Activated CD4-positive, alpha-beta T cell treated with anti-CD3 and anti-CD28 coated beads, Interleukin-2, amount 50 U/mL, for 4 hours (primary cell): Measurements from ENCODE around the gene ANLN.
"Not testable (repeated sequence)": the region's sequence is repeated elsewhere in the genome, so short reads cannot be mapped to it uniquely, and the experiment has no call there.

ENCODE experiments used
- DNase-seq, 2 experiments: peaks; one replicate each; pipeline ENCODE4 v3.0.0-alpha.2; 2020

ANLN gene

GRCh38 chr7:36379831-36380504 lies 9.7 kb upstream of the ANLN start:
- no peak for DNase-seq

DNA sequence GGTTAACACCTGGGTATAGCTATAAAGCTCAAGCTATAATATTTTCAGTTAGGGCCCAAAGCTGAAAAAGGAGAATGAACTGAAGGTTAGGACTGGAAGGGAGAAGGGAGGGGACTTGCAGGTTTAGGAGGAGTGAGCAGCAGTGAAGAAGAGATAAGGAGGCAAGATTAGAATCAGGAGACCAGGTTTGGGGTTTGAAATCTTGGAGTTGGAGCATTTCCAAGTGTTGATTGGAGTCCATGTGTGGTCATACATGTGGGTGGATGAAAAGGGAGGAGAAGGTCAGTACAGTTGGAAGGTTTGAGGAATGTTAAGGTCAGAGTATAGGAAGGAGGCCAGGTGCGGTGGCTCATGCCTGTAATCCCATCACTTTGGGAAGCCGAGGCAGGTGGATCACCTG lies 8.6 kb upstream of the ANLN start:
- DNase-seq, result no peak

- DNase-seq, result not testable (repeated sequence)
These were observed 6.4 kb upstream of the ANLN start for GRCh38 chr7:36383284-36383683.

DNA sequence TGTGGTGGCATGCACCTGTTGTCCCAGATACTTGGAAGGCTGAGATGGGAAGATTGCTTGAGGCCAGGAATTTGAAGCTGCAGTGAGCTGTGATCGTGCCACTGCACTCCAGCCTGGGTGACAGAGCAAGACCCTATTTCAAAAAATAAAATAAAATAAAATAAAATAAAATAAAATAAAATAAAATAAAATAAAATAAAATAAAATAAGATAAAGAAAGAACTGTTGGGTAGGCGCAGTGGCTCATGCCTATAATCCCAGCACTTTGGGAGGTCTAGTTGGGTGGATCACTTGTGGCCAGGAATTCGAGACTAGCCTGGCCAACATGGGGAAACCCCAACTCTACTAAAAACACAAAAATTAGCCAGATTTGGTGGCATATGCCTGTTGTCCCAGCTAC lies 4.0 kb upstream of the ANLN start:
- DNase-seq, result not testable (repeated sequence)

DNA sequence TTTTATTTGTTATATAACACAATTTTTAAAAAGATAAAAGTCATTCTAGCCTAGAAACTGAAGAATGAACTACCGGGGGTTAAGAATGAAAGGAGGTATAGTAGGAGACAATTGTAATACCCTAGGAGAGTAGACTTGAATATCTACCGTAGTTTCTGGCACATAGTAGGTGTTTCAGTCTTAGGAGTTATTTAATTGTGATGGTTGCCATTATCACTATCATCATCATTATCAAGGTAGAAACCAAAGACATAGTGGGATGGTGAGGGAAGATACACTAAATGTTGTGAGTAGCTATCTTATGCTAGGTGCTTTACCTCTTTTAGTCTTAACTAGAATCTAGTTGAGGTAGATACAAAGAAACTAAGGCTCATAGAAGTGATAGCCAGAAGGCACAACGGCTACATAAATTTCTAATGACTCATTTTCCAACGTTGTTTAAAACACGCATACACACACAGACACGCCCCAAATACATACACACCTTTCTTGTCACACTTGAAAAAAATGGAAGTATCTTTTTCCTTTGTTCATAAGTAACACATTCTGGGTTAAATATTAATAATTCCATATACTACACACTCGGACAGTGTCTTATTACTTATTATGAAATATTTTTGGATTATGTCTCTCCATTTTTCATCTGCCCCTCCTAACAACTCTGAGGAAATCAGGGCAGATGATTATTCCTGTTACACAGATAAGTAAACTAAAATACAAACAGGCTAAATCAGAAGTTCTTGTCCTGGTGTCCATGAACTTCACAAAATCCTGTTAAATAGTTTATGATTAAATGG lies 2.0 kb upstream of the ANLN start:
- DNase-seq, result no peak

- no peak for DNase-seq
These were observed 1.2 kb upstream of the ANLN start for GRCh38 chr7:36388423-36388822.

DNA sequence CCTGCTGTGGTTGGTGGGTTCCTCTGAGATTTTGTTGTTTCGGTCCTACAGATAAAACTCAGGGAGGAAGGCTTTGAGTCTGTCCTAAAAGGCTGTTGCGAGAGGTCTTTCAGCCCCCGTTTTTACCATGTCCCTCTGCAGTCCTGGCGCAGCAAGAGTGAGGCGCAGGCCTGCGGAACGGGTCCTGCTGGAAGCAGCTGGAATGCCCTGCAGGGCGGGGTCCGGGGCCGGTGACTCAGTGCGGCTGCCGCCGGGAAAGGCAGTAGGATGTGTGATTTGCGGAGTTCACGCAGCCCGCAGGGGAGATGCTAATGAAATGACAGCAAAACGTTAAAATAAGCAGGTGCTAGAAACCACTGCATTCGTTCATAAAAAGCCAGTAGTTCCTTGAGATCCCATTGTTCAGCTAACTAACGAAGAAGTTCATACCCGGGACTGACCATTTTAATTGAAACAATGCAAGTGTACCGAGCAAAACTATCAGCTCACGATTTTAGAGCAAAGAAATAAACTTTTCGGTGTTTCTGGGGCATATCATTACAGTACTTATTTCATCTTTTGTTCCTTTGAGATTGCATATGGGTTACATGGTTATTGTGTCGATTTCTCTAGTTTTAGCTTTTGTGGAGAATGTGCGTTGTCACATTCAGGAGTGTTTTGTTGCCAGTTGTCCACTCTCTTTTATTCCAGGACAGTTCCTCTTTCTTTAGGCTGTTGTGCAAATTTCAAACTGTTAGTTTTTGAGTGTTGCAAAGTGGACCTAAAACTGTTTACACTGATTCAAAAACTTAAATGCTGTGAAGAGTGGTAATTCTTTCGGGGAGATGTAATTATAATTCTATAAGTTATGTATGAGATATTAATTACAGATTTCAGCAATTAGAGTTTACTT lies 783 bp downstream of the ANLN start:
- DNase-seq, result peak in 1 of 2 experiments; percentile 26

- DNase-seq, result no peak
These were observed 2.0 kb downstream of the ANLN start for GRCh38 chr7:36391436-36392198.

DNA sequence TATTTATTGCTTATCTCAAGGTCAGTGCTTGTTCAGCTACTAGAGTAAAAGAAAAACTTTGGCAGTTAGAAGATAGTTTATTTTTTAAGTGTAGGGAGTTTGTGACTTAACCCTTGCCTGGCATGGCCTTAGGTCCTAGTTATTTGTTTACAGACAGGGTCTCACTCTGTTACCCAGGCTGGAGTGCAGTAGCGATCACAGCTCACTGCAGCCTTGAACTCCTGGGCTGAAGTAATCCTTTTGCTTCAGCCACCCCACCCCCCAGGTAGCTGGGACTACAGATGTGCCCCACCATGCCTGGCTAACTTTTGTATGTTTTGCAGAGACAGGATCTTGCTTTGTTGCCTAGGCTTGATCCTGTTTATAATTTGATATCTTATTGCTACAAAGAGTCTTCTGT lies 4.2 kb downstream of the ANLN start:
- DNase-seq, result no peak

DNA sequence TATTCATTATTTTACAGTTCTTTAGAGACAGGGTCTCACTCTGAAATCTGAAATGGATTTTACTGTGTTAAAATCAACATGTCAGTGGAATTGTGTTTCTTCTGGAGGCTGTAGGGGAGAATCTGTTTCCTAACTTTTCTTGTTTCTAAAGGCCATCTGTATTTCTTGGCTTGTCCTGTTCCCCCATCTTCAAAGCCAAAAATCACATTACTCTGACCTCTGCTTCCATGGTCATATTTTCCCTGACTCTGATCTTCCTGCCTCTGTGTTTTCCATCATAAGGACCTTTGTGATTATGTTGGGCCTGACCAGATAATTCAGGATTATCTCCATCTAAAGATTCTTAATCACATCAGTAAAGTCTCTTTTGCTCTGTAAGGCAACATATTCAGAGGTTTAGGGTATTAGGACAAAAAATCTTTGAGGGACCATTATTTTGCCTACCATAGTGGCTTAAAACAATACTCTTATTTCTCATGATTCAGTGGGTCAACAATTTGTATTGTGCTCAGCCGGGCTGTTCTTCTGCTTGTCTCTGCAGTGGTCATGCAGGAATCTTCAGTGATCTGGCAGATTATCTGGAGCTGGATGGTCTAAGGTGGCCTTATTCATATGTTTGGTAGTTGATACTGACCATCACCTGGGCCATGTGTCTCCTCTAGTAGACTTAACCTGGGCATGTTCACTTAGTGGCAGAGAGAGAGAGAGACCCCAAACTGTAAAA lies 5.7 kb downstream of the ANLN start:
- DNase-seq, result no peak

DNA sequence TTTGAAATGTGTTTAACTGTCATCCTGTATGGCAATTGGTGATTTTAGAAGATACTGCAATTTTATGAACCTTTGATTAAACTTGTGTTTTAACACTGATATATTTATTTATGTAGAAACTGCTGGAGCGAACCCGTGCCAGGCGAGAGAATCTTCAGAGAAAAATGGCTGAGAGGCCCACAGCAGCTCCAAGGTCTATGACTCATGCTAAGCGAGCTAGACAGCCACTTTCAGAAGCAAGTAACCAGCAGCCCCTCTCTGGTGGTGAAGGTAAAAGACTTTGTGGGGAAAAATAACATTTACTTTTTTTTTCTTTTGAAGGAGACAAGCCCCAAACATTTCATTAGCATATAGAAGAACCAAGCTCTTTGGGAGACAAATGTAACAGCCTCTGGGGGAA lies 6.5 kb downstream of the ANLN start:
- DNase-seq, result no peak

- DNase-seq, result no peak
These were observed 10.4 kb downstream of the ANLN start for GRCh38 chr7:36400036-36400435.

- no peak for DNase-seq
These were observed 10.9 kb downstream of the ANLN start for GRCh38 chr7:36400606-36401005.

GRCh38 chr7:36403452-36403851 lies 13.8 kb downstream of the ANLN start:
- DNase-seq, result no peak

DNA sequence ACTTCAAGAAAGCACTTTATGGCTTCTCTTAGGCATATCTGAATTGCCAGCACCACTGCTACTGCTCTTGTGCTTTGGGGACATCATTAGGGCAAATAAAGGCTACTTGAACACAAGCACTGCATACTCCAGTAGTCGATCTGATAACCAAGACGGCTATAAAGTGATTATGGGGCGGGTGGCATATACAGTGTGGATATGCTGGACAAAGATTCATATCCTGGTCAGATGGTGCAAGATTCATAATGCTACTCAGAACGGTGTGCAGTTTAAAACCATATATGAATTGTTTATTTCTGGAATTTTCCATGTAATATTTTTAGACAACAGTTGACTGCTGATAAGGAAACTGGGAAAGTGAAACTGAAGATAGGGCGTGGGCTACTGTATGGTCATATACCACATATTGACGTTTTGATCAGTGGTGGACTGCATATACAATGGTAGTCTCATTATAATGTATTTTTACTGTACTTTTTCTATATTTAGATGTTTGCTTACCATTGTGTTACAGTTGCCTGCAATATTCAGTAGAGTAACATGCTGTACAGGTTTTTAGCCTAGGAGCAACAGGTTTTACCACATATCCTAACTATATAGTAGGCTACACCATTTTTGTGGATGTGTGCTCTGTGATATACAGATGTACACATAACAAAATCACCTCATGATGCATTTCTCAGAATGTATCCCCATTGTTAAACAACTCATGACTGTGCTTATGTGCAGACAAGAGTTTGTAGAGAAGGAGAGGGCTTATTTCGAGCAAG lies 15.2 kb downstream of the ANLN start:
- no peak for DNase-seq

DNA sequence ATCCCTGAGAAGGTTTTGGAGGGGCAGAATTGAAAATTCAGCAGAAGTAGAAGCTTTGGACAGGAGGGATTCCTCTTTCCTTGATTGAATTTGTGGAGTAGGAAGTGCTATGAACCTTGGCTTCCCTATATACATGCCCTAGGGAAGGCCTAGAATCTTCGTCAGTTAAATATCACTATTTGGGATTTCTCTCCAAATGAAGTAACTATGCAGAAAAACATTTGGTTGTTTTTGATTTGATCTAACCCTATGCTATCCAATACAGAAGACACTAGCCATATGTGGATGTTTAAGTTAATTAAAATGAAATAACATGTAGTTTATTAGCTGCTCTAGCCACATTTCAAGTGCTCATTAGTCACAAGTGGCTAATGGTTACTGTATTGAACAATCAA lies 15.7 kb downstream of the ANLN start:
- no peak for DNase-seq

GRCh38 chr7:36406156-36406555 lies 16.5 kb downstream of the ANLN start:
- DNase-seq, result no peak

- DNase-seq, result no peak
These were observed 18.2 kb downstream of the ANLN start for GRCh38 chr7:36407636-36408550.

- no peak for DNase-seq
These were observed 18.9 kb downstream of the ANLN start for GRCh38 chr7:36408589-36408988.

DNA sequence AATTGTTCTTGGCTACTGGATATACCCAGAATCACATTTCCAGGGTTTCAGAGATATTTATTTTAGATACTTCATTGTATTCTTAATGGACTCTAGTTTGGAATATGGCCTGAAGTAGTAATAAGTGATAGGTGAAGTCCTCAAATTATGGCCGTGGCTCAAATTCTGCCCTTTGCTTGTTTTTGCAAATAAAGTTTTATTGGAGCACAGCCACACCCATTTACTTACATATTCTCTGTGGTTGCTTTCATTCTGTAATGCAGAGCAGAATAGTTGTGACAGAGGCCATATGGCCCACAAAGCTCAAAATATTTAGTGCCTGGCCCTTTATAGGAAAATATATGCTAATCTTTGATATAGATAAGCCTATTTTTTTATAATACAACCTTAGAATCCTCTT lies 19.5 kb downstream of the ANLN start:
- no peak for DNase-seq
